GM21381 (cell line): ENCODE results near the gene NMS.
"Not testable (repeated sequence)": the region's sequence is repeated elsewhere in the genome, so short reads cannot be mapped to it uniquely, and the experiment has no call there.

ENCODE experiments used
- ATAC-seq: cut with Tn5 transposase; IDR thresholded peaks from one replicate; pipeline ENCODE4 v1.9.1; 2021; ENCODE audit warnings: mild to moderate bottlenecking, moderate library complexity; ENCODE audit not compliant: unreplicated experiment

Gene NMS

DNA sequence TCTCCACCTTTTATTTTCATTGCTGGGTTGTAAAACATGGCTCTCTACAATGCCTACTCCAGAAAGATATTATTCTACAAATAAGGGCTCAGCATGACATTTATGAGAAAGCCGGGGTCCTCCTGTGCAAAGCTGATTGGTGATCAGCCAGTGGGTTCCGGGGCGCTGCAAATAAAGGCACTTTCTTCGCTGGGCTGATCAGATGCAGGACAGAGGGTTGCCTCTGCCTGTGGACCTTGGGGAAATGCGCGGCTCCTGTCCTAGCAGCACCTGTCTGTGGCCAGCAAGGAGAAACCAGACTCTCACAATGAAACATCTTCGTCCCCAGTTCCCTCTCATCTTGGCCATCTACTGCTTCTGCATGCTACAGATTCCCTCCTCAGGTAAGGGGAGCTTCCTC, at the start of gene NMS:
NMS (plus strand) TSS at position 301 of the 400 bp plus-strand sequence; CDS start at position 308, 7 bp downstream.
- no peak for ATAC-seq

- ATAC-seq, result no peak
These were observed 47.8 kb upstream of the NMS start for GRCh38 chr2:100422320-100423055.

DNA sequence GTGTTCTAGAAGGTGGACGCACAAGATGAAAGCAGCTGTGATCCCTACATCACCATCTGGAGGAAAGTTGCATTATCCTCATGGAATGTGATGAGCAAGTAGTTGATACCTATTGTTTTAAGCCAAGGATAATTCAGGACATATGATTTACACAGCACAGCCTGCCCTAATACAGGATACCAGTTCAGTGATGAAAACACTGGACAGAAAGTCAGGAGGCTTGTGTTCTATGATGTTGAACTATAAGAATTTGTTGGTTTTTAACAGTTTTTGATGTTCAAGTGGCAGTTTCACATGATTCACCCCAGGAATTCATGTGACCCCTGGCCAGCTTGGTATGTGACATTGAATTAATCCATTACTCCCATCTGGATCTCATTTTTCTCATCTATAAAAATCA, 46.7 kb upstream of the NMS start:
- no peak for ATAC-seq

GRCh38 chr2:100424277-100424875, 45.9 kb upstream of the NMS start:
- no peak for ATAC-seq

DNA sequence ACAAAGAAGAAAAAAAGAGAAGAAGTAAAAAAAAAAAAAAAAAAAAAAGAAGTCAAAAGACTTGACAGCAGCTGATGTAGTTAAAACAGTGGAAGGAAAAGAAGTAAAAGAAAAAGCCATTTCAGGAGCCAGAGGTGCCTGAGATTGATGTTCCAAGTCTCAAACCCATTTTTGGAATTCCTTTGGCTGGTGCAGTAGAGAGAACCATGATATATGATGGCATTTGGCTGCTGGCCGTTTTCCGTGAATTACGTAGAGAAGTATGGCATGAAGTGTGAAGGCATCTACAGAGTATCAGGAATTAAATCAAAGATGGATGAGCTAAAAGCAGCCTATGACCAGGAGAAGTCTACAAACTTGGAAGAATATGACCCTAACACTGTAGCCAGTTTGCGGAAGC, 45.2 kb upstream of the NMS start:
- no peak for ATAC-seq

- ATAC-seq, result no peak
These were observed 44.5 kb upstream of the NMS start for GRCh38 chr2:100425573-100426383.

DNA sequence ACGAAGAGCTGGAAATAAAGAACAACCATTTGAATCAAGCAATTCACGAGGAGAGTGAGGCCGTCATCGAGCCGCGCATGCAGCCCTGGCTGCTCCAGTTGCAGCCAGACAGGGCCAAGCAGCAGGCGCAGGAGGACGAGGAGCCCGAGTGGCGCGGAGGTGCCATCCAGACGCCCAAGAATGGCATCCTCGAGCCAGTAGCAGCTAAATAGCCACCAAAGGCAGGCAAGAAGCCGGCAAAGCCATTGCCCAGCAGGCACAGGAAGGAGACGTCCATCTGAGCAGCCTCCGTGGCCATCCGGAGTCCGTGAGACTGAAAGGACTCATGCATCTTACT, 43.9 kb upstream of the NMS start:
- ATAC-seq, result no peak

- ATAC-seq, result no peak
These were observed 43.2 kb upstream of the NMS start for GRCh38 chr2:100427111-100427510.

GRCh38 chr2:100427627-100428258, 42.5 kb upstream of the NMS start:
- ATAC-seq, result no peak

DNA sequence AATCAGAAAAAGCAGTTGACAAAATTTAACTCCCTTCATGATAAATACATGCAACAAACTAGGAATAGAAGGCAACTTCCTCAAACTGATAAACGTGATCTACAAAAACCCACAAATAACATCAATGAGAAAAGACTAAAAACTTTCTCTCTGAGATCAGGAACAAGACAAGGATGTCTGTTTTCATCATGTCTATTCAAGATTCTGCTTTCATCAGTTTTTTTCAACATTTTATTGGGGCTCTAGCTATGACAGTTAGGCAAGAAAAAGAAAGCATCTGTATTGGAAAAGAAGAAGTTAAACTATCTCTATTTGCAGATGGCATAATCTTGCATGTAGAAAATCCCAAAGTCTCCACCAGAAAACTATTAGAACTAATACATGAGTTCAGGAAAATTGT, 40.6 kb upstream of the NMS start:
- ATAC-seq, result no peak

DNA sequence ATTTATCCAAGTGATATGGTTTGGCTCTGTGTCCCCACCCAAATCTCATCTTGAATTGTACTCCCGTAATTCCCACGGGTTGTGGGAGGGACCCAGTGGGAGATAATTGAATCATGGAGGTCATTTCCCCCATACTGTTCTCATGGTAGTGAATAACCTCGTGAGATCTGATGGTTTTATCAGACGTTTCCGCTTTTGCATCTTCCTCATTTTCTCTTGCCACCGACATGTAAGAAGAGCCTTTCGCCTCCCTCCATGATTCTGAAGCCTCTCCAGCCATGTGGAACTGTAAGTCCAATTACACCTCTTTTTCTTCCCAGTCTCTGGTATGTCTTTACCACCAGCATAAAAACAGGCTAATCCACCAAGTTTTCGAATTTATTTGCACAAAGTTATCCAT, 32.5 kb upstream of the NMS start:
- ATAC-seq, result no peak

GRCh38 chr2:100446696-100447095, 23.6 kb upstream of the NMS start:
- no peak for ATAC-seq

DNA sequence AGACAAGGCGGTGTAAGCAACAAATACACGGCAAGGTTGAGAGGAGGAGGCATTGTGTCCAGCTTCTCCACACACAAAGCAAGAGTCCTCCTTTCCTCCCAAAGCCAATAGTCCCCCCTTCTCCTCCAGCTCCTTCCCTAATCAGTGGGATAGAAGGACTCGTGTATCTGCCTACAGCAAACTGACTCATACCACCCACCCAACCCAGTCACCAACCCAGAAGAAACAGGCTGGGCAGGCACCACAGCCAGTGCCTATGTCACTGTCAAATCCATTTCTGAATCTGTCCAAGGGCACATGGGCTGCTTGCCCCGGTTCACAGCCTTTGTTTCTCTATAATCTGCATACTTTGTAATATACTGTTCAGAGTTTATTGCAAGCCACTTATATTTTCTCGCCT, 19.2 kb upstream of the NMS start:
- ATAC-seq, result no peak

DNA sequence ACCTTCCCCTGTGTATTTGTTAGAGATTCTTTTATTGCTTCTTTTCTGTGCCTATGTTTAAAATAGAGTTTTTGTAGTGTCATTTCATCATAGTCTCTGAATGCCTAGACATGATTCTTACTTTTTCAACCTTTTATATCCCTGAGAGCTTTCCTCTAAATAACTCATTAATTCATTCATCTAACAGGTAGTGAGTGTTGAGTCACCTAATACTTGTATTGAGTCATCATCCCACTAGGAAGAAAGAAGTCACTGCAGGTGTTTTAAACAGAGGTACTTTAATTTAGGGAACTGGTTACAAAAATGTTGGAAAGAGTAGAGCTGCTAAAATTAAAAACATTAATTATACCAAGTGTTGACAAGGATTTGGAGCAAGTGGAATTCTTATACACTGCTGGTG, 18.5 kb upstream of the NMS start:
- ATAC-seq, result no peak

- no peak for ATAC-seq
These were observed 16.4 kb upstream of the NMS start for GRCh38 chr2:100453853-100454252.

DNA sequence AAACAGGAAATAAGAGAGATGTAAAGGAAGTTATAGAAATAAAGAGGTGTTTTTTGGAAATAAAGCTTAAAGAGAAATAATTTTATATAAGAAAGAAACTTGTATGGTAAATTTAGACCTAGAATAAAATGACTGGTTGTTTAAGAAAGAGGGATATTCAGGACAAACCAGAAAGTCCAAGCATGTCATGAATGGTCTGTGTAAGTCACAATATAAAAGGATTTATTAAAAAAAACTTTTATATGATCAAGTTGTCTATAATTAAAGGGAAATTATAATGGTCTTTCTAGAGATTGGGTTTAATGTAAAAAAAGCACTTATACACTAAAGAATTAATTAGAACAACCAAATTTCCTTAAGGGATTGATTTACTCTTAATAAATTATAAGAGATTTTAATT, 13.9 kb upstream of the NMS start:
- not testable (repeated sequence) for ATAC-seq

DNA sequence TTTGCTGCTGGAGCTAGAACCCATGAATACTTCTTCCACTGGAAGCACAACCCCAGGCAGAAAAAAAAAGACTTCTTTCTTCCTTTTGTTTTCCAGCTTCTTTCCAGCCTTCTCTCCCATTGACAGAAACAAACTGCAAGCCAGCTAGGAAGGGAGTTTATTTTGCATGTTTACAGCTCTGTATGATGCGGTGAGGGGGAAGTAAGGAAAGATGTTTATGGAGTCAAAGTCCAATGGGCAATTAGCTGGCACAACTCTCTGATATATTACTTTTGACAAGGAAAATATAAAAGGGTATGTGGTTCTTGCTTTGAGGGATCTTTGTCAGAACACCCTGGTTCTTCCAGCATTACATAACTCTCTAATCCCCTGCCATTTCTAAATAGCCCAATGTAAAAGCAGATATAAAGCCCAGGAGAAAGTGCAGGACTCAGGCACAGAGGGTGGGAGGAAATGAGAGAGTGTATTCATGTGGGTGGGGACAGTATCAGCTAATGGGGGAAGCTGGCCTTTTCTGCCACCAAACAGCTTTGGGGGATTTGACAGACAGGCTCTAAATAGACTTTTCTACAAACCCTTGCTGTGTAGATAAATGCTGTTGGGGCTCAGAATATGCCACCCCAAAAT, 9.3 kb upstream of the NMS start:
- ATAC-seq, result no peak

GRCh38 chr2:100470898-100471514, 724 bp downstream of the NMS start:
- ATAC-seq, result no peak

DNA sequence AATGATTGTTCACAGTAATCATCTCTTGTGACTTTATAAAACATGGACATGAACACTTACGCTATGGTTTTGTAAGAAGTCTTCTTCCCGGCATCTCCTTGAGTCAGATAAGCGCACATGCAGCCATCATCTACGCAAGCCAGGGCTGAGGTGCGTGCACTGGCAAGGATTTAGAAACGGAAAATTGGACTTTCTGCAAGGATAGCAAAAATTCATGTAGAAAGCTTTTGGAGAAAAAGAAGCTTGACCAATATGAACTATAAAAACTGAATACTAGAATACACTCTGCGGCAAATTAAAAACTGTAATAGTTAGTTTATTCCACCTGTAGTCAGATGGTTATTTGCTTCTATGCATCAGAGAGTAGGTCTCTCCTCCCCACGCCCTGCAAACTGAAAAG, 6.3 kb downstream of the NMS start:
- ATAC-seq, result no peak

DNA sequence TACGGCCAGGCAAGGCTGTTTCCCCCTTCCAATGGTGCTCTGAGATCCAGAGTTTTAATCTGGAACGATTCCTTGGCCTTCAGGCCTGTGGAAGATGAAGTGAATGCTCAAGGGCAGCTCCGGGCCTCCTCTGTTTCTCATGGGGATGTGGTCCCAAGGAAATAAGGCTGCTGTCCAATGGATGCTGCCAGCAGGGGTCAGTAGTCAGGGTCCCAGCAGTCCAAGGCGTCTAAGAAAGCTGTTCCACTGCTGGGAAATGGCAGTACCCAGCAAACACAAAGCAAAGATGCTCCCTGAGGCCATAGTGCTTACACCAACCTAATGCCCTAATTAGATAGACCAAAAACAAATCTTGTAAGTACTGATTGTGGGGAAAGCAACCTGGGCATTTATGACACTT, 12.5 kb downstream of the NMS start:
- ATAC-seq, result no peak

DNA sequence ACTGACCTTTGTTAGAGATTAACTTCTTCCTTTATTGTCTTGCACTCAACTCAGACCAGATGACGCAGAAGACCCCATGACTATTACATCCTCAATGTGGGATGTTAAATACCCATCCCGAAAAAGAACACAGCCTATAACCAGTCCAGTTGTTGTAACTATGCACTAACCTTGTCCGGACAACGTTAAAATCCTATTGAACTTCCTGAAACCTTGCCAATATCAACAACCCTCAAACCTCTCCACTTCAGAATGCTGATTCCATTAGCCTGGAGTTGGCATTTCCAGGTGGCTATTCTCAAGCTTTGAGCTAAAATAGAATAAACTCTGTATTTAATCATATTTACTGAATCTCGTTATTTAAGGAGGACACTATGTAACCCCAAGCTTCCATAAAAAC, 13.6 kb downstream of the NMS start:
- ATAC-seq, result no peak
